Type B pancreatic cell (in vitro differentiated cells): Measurements from ENCODE around the gene GRXCR2. TPM values are rescaled to one million over a fixed set of nuclear protein-coding genes. Genes with fewer than 3 reads are reported as not detected.

Experiments used
- DNase-seq: peaks from one replicate; pipeline ENCODE4 v3.0.0; 2021; ENCODE audit warnings: mixed read lengths; ENCODE audit not compliant: unreplicated experiment; ENCODE audit errors: extremely low spot score
- H3K27ac Mint-ChIP-seq: 2 replicates; pipeline ENCODE4 v1.8.0; 2021; ENCODE audit warnings: mild to moderate bottlenecking, mixed read lengths
- H3K27me3 Mint-ChIP-seq: 2 replicates; pipeline ENCODE4 v1.8.0; 2021; ENCODE audit warnings: mixed read lengths
- H3K36me3 Mint-ChIP-seq: 2 replicates; pipeline ENCODE4 v1.8.0; 2021; ENCODE audit warnings: mixed read lengths
- H3K4me1 Mint-ChIP-seq: one replicate; pipeline ENCODE4 v1.8.0; 2021; ENCODE audit warnings: mixed read lengths; ENCODE audit not compliant: unreplicated experiment
- H3K4me3 Mint-ChIP-seq: 2 replicates; pipeline ENCODE4 v1.8.0; 2021; ENCODE audit warnings: mild to moderate bottlenecking, mixed read lengths
- H3K9me3 Mint-ChIP-seq: 2 replicates; pipeline ENCODE4 v1.8.0; 2021; ENCODE audit warnings: mixed read lengths
- total RNA-seq: library from RNA; stranded (reverse); gene quantifications from 2 replicates; pipeline ENCODE4 v1.2.1, GENCODE V29; 2021; ENCODE audit warnings: low replicate concordance
- TF ChIP-seq, protein P1 (sequence below): fragments of 200-600 bp; sonication (generic); conservative IDR thresholded peaks from 2 replicates; pipeline ENCODE4 v1.5.0; 2021; ENCODE audit warnings: antibody characterized with exemption, mild to moderate bottlenecking

GRXCR2 gene
- total RNA-seq, 1 donor from 2014 or later = not detected

DNA sequence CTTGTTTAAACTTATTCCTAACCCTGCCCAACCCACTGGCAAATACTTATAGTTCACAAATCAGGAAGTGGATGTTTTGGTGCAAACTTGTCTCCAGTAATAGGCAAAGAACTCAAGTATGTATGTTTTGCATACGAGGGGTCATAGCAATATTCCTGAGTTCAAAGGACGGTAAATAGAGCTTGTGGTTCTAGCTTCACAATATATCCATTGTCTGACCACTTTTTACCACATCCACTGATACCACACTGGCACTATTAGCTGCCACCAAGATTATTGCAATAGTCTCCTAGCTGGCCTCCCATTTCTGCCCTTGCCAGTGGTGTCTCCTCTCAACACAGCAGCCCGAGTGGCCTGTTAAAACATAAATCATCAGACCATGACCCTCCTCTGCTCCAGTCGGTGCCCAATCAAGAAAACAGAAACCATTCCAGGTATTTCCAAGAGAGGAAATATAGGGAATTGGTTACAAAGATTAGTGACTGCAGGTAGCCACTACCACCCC is 17.0 kb downstream of the GRXCR2 start:
- no peak for DNase-seq
- no peaks in the 10 kb centered on the region for H3K36me3 Mint-ChIP-seq
- H3K9me3 Mint-ChIP-seq = no peaks in the 10 kb centered on the region
- peak overlapping the region; percentile 84 for H3K4me3 Mint-ChIP-seq
- peaks cover under 1% of the 10 kb centered on the region for H3K27me3 Mint-ChIP-seq
- peaks cover 22% of the 10 kb centered on the region for H3K4me1 Mint-ChIP-seq
- TF ChIP-seq, protein P1, sequence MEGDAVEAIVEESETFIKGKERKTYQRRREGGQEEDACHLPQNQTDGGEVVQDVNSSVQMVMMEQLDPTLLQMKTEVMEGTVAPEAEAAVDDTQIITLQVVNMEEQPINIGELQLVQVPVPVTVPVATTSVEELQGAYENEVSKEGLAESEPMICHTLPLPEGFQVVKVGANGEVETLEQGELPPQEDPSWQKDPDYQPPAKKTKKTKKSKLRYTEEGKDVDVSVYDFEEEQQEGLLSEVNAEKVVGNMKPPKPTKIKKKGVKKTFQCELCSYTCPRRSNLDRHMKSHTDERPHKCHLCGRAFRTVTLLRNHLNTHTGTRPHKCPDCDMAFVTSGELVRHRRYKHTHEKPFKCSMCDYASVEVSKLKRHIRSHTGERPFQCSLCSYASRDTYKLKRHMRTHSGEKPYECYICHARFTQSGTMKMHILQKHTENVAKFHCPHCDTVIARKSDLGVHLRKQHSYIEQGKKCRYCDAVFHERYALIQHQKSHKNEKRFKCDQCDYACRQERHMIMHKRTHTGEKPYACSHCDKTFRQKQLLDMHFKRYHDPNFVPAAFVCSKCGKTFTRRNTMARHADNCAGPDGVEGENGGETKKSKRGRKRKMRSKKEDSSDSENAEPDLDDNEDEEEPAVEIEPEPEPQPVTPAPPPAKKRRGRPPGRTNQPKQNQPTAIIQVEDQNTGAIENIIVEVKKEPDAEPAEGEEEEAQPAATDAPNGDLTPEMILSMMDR = no peak
- peak overlapping the region; percentile 91 for H3K27ac Mint-ChIP-seq

DNA sequence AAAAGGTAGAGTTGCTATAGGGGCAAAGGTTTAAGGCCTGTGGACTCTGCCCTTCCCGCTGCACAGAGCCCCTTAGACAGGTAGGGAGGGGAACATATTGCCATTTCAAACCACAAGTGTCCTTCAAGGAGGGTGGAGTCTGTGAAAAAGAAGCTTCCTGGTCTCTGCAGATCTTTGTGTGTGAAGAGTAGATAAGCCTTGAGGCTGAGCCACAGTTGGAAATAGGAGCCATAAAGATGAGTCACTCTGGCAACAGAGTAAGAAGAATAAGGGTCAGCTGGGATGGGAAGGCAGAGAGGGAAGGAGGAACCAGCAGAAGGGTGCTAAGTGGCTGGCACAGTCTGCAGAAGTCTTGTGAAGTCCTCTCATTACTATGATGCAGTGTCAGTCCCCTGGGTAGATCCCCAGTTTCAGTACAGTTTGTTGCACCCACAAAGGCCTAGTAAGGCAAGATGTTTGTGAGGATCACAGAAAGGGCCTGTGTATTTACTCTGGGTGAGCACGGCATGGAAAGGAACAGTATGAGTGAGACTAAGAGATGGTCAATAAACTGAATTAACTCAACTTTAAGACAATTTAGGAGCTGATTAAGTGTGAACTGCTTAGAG is 18.1 kb downstream of the GRXCR2 start:
- Mint-ChIP-seq H3K27ac (peak overlapping the region; percentile 50), H3K4me1 (peaks cover 22% of the 10 kb centered on the region), H3K36me3 (no peaks in the 10 kb centered on the region), H3K4me3 (peak overlapping the region; percentile 19), H3K9me3 (no peaks in the 10 kb centered on the region), H3K27me3 (no peaks in the 10 kb centered on the region)
- no peak for DNase-seq
- TF ChIP-seq, protein P1 = no peak

DNA sequence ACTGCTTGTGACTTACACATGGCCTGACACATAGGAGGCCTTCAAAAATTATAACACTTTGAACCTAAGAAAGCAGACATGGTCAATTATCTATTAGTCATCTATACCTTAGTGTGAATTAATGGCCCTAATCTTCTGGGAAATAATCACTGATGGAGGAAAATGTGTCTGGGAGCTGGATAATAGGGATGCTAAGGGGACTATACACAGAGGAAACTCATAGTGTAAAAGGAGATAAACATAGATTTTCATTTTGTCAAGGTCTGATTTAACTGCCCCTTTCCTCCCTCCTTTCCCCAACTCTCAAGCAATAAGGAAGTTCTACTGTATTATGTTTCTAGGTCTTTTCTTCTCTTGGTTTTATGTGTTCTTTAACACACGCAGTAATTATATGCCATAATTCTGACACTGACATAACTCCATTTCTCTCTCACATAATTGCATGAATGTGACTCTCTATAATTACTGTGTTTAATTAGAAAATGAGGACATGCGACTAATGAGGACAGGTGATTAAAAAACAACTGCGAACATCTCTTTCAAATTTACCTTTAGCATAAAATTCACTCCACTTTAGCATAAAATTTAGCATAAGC is 18.9 kb downstream of the GRXCR2 start:
- no peak for DNase-seq

DNA sequence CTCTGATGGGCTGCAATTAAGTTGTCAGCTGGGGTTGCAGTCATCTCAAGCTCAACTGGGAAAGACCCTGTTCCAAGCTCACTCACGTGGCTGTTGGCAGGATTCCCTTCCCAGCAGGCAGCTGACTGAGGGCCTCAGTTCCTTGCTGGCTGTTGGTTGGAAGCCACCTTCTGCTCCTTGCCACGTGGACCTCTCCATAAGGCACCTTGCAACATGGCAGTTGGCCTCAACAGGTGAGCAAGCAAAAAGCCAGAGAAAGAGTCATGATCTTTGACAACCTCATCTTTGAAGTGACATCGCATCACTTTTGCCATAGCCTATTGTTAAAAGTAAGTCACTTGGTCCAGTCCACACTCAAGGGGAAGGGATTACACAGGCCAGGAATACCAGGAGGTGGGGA is 19.8 kb downstream of the GRXCR2 start:
- H3K27ac Mint-ChIP-seq = no peak overlapping the region
- TF ChIP-seq, protein P1 = no peak
- peaks cover 16% of the 10 kb centered on the region for H3K4me1 Mint-ChIP-seq
- H3K9me3 Mint-ChIP-seq = no peaks in the 10 kb centered on the region
- DNase-seq = no peak
- H3K4me3 Mint-ChIP-seq = no peak overlapping the region
- no peaks in the 10 kb centered on the region for H3K36me3 Mint-ChIP-seq
- no peaks in the 10 kb centered on the region for H3K27me3 Mint-ChIP-seq

More for the DNA sequence above, 18.9 kb downstream of the GRXCR2 start:
- H3K27me3 Mint-ChIP-seq = no peaks in the 10 kb centered on the region
- H3K4me1 Mint-ChIP-seq = peaks cover 16% of the 10 kb centered on the region
- no peaks in the 10 kb centered on the region for H3K36me3 Mint-ChIP-seq
- TF ChIP-seq, protein P1 = no peak
- no peak overlapping the region for H3K27ac Mint-ChIP-seq
- H3K9me3 Mint-ChIP-seq = no peaks in the 10 kb centered on the region
- no peak overlapping the region for H3K4me3 Mint-ChIP-seq

DNA sequence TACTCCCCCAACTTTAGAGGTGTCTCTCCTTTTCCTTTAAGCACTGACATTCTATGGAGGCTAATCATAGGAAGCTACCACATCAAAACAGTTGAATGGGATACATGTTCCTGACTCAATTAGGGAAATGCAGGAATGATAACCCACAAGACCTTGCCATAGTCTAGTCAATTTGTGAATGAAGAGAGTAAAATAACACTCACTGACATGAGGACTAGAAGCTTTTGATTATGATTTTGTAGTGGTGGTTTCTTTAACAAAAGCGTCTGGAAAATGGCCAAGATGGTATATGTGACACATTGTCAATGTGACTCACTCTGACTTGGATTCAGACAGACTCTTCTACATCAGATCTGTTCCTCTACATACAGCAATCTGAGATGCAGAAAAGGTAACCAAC is 24.0 kb downstream of the GRXCR2 start:
- H3K4me3 Mint-ChIP-seq = no peak overlapping the region
- no peak for DNase-seq
- H3K9me3 Mint-ChIP-seq = peaks cover 4% of the 10 kb centered on the region
- TF ChIP-seq, protein P1 = no peak
- no peaks in the 10 kb centered on the region for H3K4me1 Mint-ChIP-seq
- no peaks in the 10 kb centered on the region for H3K27me3 Mint-ChIP-seq
- H3K36me3 Mint-ChIP-seq = no peaks in the 10 kb centered on the region
- no peak overlapping the region for H3K27ac Mint-ChIP-seq
